Activated CD8-positive, alpha-beta T cell treated with anti-CD3 and anti-CD28 coated beads for 36 hours (primary cell): Measurements from ENCODE around the gene ANO1. TPM values are rescaled to one million over a fixed set of nuclear protein-coding genes. Genes with fewer than 3 reads are reported as not detected.

Experiments
- ATAC-seq: fragments of 200-7000 bp; cut with Tn5 transposase; one replicate; pipeline ENCODE4 v1.10.0; 2021; ENCODE audit warnings: mild to moderate bottlenecking, moderate library complexity
- CTCF ChIA-PET: fragments of 350-600 bp; sonication (Branson Sonifier 250); formaldehyde crosslinking; loops from one replicate; lab custom pipeline; 2021; ENCODE audit warnings: antibody characterized with exemption; lab: Charles Lee
- POLR2A ChIA-PET: fragments of 350-600 bp; sonication (Branson Sonifier 250); formaldehyde crosslinking; loops from one replicate; lab custom pipeline; 2021; ENCODE audit warnings: antibody characterized with exemption; lab: Charles Lee
- DNase-seq: peaks from one replicate; pipeline ENCODE4 v3.0.0-alpha.2; 2020
- H3K27ac Mint-ChIP-seq: one replicate; pipeline ENCODE4 v1.8.0; 2021; ENCODE audit warnings: mild to moderate bottlenecking, mixed read lengths
- H3K27me3 Mint-ChIP-seq: one replicate; pipeline ENCODE4 v1.8.0; 2021; ENCODE audit warnings: mixed read lengths
- H3K36me3 Mint-ChIP-seq: one replicate; pipeline ENCODE4 v1.8.0; 2021; ENCODE audit warnings: low read depth, mixed read lengths
- H3K4me1 Mint-ChIP-seq: one replicate; pipeline ENCODE4 v1.8.0; 2021; ENCODE audit warnings: low read depth, mixed read lengths
- H3K4me3 Mint-ChIP-seq: one replicate; pipeline ENCODE4 v1.8.0; 2021; ENCODE audit warnings: mild to moderate bottlenecking, moderate library complexity, mixed read lengths
- H3K9me3 Mint-ChIP-seq: one replicate; pipeline ENCODE4 v1.8.0; 2021; ENCODE audit warnings: mixed read lengths
- CTCF ChIP-seq: fragments of 200-600 bp; IDR thresholded peaks from one replicate; pipeline ENCODE4 v1.8.0; 2022; ENCODE audit warnings: antibody characterized with exemption, mild to moderate bottlenecking
- intact Hi-C: fragments of 100-400 bp; cut with micrococcal nuclease; formaldehyde crosslinking; loops from one replicate; pipeline ENCODE4 v1.10.0; 2022
- total RNA-seq, 2 experiments: library from RNA; stranded (reverse); gene quantifications; one replicate each; pipeline ENCODE4 v1.2.3, GENCODE V29; 2021

The ANO1 gene
- total RNA-seq, 2 experiments from 2014 or later: not detected

DNA sequence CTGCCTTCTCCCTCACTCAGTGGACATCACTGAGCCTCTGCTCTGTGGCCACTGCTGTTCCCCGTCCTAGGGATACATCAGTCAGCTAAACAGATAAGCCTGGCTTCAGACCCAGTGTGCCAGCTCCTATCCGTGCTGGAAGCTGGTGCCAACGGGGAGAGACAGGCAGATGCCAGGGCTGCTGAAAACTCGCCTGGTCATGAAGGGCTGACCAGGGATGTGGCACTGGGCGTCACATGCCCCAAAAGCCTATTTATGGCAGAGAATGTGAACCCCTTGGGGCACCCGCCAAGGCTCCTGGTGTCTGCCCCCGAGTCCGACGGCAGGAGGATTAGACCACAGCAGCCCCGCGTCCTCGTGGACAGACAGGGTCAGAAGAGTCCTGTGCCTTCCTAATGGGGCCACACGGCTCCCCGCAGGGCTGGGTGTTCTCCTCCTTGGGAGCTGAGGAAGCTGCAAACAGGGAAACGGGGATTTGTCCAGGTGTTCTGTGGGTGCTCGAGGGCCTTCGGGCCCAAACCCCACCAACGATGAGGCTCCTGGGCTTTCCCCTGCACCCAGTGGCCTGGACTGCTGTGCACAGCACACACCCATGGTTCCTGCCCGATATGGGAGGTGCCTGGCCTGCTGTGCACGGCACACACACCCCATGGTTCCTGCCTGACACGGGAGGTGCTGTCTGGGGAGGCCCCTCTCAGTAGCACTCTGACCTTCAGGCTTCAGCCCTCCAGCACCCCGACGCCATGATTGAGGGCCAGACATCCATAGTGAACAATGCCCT, 19.9 kb downstream of the ANO1 start:
- Mint-ChIP-seq H3K4me3 (no peak overlapping the region), H3K4me1 (no peaks in the 10 kb centered on the region), H3K9me3 (no peaks in the 10 kb centered on the region), H3K36me3 (no peaks in the 10 kb centered on the region), H3K27me3 (no peaks in the 10 kb centered on the region), H3K27ac (no peak overlapping the region)
- DNase-seq (no peak), ATAC-seq (no peak)
- ChIA-PET POLR2A (no interaction called here), CTCF (no interaction called here)
- intact Hi-C loops: no loop called here
- TF ChIP-seq CTCF: no peak

GRCh38 chr11:70098936-70099335, 20.8 kb downstream of the ANO1 start:
- no peak for TF ChIP-seq CTCF
- intact Hi-C loops: no loop called here
- Mint-ChIP-seq H3K36me3 (no peaks in the 10 kb centered on the region), H3K4me3 (no peak overlapping the region), H3K9me3 (no peaks in the 10 kb centered on the region), H3K27me3 (no peaks in the 10 kb centered on the region), H3K4me1 (no peaks in the 10 kb centered on the region), H3K27ac (no peak overlapping the region)
- ChIA-PET CTCF (no interaction called here), POLR2A (no interaction called here)
- ATAC-seq: no peak
- DNase-seq: no peak

- no peak for TF ChIP-seq CTCF
- ATAC-seq (no peak), DNase-seq (no peak)
- intact Hi-C loops: no loop called here
- no peaks in the 10 kb centered on the region for H3K36me3 Mint-ChIP-seq
- no peaks in the 10 kb centered on the region for H3K4me1 Mint-ChIP-seq
- CTCF ChIA-PET: no interaction called here
- no peaks in the 10 kb centered on the region for H3K27me3 Mint-ChIP-seq
- no peak overlapping the region for H3K4me3 Mint-ChIP-seq
- no peaks in the 10 kb centered on the region for H3K9me3 Mint-ChIP-seq
- POLR2A ChIA-PET: no interaction called here
- H3K27ac Mint-ChIP-seq: no peak overlapping the region
Observed at GRCh38 chr11:70099578-70100279, 21.6 kb downstream of the ANO1 start.

- Mint-ChIP-seq H3K4me3 (no peak overlapping the region), H3K27ac (no peak overlapping the region), H3K9me3 (no peaks in the 10 kb centered on the region), H3K4me1 (no peaks in the 10 kb centered on the region), H3K27me3 (no peaks in the 10 kb centered on the region), H3K36me3 (no peaks in the 10 kb centered on the region)
- intact Hi-C loops: no loop called here
- TF ChIP-seq CTCF: no peak
- CTCF ChIA-PET: no interaction called here
- POLR2A ChIA-PET: no interaction called here
- DNase-seq (no peak), ATAC-seq (no peak)
Observed at GRCh38 chr11:70100280-70100603, 22.1 kb downstream of the ANO1 start.

DNA sequence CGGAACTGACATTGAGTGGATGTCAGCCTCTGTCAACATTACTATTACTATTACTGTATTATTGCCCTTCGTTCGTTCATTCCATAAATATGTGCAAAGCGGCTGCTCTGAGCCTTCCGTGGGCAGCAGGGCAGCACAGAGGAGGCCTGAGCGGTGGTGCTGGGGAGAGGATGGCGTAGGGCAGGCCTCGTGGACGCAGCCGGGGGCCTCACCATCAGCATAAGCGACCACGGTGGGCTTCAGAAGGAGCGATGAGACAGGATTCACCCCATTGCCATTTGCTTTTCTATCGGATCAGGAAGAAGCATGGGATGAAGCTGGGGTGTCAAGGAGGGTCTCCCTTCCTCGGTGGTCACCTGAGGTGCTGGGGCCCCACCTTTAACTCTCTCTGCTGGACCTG, 22.7 kb downstream of the ANO1 start:
- ATAC-seq (no peak), DNase-seq (no peak)
- no peaks in the 10 kb centered on the region for H3K9me3 Mint-ChIP-seq
- ChIA-PET POLR2A (no interaction called here), CTCF (no interaction called here)
- H3K27ac Mint-ChIP-seq: no peak overlapping the region
- no peaks in the 10 kb centered on the region for H3K4me1 Mint-ChIP-seq
- TF ChIP-seq CTCF: no peak
- no peak overlapping the region for H3K4me3 Mint-ChIP-seq
- H3K27me3 Mint-ChIP-seq: no peaks in the 10 kb centered on the region
- H3K36me3 Mint-ChIP-seq: no peaks in the 10 kb centered on the region
- intact Hi-C loops: no loop called here
